ENCODE measurements around the gene ACVR2A. TPM values are rescaled to one million over a fixed set of nuclear protein-coding genes. Genes with fewer than 3 reads are reported as not detected.
A peak's percentile ranks its signal among the peaks of the same experiment; 100 is the strongest.

The ACVR2A gene
- total RNA-seq, 1 experiment from 2014 or later = 2.8 TPM

DNA sequence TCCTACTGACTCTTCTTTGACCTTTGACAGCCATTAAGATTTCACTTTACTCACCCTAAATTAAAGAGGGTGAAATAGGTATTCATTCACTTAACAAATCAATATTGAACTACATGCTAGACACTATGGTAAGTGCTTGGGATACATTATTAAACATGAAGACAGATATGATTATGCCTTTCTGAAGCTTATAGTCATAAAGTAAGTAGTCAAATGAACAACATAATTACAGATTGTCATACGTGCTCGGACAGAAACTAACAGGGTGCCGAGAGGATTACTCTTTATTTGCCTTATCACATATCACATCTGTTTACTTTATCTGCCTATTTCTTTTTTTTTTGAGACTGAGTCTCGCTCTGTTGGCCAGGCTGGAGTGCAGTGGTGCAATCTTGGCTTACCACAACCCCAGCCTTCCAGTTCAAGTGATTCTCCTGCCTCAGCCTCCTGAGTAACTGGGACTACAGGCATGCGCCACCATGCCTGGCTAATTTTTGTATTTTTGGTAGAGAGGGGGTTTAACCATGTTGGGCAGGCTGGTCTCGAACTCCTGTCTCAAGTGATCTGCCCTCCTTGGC, 9.8 kb downstream of the ACVR2A start:
- DNase-seq (ENCODE audit: low spot score) = no peak

DNA sequence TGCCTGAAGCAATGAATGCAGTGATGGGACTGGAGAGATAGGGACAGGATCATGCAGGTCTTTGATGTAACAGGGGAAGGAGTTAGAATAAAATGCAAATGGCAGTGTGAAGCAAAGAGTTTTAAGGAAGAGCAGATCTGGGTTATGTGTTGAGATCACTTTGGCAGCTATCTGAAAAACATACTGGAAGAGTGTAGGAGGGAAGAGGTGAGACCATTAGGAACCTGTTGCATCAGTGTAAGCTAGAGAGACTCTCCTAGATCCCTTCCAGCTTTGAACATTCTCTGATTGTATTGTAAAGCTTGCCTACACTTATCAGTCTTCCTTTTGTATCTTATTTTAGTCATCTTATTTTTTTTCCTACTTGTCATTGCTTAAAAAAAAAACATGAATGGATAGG, 10.5 kb downstream of the ACVR2A start:
- DNase-seq (ENCODE audit: low spot score) = no peak

DNA sequence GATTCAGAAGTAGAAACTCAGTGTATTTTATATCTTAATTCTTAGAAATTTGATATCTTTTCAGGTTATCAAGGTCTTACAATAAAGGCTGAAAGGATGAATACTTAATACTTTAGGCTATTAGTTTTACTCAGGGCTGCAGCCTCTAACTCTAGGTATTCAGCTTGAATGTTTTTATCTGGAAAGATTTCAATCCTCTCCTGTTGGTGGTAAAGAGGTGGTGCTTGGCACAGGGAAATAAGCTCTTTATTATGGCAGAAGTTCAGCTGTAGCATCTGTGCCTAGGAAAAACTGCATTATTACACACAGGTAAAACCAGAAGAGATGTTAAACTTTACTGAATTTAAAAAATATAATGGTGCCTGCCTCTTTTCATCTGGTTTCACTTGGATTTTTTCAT, 11.1 kb downstream of the ACVR2A start:
- no peak for DNase-seq (ENCODE audit: low spot score)

DNA sequence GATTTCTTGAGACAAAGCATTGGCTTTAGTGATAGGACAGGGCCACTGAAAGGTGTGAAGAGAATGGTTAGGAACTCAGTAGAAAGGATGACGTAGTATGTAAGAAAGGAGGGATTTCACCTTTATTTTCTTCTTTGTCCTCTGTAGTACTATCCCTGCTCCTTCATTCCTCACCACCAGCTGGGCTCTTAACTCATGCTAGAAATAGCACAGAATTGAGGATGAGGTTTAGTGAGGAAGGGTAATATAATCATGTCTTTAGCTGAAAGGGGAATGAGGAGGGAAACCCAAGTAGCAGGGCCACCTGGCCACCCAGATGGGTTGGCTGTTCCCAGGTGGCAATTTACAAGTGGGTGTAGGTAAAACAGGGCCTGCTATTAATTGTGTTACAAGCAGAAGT, 15.2 kb downstream of the ACVR2A start:
- DNase-seq (ENCODE audit: low spot score) = no peak

DNA sequence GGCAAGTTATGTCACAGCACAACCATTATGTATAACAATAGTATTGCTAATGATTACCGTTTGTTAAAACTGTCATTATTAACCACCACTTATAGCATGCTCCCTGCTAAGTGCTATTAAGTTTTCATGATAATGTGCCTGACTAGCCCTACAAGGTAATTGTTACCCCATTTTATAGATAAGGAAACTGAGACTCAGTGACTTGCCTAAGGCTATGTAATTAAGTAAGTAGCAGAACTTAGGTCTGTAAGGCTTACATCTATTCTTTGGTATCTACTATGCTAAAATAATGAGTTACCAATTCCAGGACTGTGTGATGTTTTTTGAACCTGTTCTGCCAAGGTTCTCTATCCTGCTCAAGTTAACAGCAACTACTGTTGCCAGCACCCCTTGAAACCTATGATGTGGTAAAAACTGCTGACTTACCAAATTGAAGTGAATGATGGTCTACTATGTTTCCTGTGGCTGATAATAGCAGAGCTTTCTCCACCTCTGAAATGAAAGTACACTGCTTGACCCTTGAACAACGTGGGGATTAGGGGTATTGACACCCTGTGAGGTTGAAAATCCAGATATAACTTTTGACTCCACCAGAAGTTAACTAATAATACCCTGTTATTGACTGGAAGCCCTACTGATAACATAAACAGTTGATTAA, 18.2 kb downstream of the ACVR2A start:
- DNase-seq (ENCODE audit: low spot score) = no peak

DNA sequence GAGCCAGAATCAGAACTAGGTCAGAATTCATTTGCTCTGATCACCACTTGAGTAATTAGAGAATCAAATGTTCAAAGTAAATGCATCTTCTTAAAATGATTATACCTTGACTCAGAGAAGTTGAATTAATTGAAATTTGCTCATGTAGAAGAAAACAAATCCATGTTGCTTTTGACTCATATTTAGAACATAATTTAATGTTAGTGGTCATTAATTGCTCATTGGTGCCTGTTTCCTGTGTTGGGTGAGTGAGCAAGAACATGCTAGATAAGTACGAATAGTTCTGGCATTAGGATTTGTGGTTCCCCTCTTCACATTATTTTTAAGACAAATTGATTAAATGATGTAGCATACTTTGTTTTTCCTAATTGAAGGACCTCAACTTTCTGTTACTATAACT, 19.0 kb downstream of the ACVR2A start:
- DNase-seq (ENCODE audit: low spot score) = no peak

DNA sequence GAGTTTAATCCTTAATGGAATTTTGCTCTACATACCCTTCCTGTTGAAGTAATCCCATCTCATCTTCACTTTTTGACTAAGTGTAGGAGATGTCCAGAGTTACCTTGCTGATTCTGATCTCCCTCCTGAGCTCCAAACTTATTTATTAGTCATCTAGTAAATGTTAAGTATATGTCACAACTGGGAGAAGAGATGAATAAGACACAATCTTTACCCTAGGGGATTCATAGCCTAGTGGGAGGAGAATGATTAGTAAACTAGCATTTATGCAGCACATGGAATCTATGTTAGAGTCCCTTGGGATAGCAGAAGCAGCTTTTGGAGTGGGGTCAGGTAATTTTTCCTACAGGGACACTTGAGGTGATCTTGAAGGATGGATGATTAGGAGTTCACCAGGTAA, 20.7 kb downstream of the ACVR2A start:
- no peak for DNase-seq (ENCODE audit: low spot score)

DNA sequence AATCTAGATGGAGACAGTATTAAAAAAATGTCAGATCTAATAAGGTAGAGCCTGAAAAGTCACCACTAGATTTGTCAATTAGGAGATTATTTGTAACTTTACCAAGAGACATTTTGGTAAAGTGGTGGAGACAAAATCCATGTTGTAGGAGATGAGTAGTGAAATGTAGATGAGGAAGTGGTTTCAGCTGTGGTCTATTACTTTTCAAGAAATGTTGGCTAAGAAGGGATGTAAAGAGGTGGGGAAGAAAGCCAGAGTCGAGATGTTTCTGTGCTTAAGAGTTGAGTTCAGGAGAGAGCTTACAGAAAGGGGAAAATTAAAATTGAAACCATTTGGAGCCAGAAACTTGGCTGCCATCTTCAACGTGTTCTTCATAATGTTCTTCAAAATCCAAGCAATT, 22.2 kb downstream of the ACVR2A start:
- no peak for DNase-seq (ENCODE audit: low spot score)

DNA sequence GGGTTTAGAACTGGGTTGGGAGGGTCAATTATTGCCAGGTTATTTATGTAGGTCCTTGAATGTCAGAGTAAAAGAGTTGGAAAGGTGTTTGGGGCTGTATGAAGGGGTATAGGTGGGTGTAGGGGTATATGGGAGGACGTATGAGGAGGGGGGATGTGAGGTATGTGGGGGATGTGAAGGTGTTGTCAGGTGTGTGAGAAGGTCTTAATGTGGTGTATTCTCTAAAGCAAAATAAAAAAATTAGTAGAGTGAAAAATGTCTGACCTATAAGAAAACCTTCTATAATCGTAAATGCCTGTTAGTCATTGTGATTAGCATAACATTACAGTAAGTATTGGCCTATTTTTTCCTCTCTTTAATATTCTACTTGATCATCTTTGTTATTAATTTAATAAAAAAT, 25.1 kb downstream of the ACVR2A start:
- no peak for DNase-seq (ENCODE audit: low spot score)

DNA sequence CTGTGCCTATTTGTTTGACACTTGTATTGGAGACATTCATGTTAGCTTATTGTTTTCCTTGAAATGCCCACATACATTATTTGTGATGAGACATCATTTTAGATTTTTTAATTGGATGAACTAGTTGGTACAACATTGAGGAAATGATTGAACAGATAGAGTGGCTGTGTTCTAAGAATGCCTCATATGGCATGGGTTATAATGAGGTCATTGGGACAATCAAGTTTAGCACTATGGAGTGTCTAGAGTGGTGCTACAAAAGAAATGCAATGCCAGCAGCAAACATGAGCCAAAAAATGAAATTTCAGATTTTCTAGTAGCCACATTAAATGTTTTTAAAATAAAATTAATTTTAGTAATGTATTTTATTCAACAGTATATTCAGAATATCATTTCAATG, 28.1 kb downstream of the ACVR2A start:
- no peak for DNase-seq (ENCODE audit: low spot score)

DNA sequence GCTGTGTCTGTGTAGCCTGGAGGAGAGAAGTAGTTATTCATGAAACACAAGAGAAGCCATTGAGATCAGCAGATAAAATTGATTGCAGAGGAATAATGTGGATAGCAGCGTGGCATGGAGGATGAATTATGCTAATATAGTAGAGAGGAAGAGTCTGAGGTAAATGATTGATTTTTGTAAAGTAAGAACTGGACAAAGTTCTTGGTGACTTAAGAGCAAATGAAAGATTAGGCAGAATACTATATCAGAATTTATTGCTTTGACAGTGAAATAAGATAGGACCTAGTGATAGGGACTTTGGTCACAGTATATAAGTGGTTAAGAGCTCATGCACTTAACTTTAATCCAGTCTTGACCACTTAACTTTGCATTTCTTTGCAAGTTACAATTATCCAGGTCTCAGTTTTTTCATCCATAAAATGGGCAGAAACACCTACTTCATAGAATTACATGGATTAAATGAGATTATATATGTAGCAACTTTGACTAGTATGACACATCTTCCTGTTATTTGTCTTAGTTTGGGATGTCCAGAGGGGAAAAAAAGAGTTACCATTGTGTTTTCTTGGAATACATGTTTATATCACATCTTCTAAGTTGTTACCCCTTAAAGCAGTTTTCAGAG, 29.1 kb downstream of the ACVR2A start:
- DNase-seq (ENCODE audit: low spot score) = no peak

DNA sequence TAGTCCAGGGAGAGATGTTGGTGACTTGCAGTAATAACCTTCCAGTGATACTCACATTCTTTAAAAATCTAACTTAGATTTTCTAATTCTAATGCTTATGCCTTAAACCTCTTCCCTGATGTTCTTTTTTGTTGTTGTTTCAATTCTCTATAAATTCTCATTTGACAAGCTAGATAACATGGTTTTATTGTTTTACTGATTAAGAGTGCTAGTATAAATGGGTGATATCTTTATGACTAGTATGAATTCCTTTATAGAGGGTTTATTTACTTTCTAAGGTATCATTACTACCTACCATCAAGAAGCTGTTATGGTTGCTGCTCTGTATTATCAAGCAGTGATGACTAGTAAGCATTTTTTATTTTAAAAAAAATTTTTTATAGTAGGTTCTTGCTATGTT, 35.0 kb downstream of the ACVR2A start:
- no peak for DNase-seq (ENCODE audit: low spot score)

DNA sequence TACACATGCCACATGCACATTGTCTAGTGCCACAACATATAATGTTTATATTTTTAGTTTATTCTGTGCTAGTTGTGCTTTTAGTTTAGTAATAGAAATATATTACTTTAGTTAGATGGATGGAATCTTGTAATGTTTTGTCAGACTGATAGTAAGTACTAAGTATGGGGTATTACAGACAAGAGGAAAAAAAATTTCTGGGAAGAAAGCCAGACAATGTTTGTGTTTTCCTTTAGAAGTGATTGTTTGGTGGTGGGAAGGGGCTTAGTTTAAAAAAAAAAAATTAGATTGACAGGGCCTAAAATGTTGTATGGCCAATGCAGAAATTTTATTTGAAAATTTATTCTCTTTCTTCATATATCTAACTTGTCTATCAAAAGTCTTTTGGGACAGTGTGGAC, 37.8 kb downstream of the ACVR2A start:
- DNase-seq (ENCODE audit: low spot score) = no peak

DNA sequence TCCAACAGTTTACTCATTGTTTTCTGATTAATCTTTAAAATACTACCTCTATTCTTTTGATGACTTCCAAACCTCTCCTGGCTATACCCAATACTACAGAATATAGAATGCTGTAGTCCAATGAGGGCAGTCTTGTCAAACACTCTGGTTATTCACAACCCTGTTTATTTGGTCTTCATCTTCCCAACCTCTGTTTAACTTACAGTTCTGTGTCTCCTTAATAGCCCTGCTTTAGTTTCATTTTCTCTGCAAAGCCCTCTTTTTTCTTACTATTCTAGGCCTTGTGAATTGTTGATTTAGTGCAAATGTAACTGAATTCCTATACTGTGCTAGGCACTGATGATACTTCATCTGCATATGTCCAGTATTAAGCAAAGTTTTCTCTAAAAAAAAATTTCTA, 40.0 kb downstream of the ACVR2A start:
- no peak for DNase-seq (ENCODE audit: low spot score)

DNA sequence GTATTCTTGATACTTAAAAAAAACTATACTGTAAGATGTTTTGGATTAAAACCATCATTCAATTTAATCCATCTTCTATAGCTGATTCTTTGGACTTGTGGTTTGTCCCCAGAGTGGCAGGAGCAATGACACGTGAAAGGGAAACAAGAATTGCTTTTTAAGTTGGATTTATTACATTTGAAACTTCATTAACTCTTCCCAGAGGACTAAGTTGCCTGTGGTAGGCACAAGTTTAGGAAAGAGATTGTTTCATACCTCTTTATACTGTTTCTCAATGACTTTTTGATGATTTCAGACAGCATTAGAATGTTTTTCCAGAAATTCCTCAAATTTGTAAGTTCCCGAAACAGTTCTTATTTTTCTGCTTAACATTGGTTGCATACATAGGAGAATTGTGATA, 41.3 kb downstream of the ACVR2A start:
- DNase-seq (ENCODE audit: low spot score) = no peak

DNA sequence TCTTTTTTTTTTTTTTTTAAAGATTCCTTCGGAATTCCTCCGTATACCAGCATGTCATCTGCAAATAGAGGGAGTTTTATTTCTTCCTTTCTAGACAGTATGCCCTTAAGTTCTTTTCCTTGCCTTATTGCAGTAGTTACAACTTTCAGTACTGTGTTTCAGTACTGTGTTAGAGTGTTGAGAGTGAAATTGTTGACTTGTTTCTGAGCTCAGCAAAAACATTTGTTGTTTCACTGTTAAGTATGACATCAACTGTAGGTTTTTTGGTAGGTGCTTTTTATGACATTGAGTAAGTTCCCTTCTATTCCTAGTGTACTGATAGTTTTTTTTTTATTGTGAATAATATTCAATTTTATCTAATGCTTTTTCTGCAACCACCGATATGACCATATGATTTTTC, 43.9 kb downstream of the ACVR2A start:
- DNase-seq (ENCODE audit: low spot score) = no peak

DNA sequence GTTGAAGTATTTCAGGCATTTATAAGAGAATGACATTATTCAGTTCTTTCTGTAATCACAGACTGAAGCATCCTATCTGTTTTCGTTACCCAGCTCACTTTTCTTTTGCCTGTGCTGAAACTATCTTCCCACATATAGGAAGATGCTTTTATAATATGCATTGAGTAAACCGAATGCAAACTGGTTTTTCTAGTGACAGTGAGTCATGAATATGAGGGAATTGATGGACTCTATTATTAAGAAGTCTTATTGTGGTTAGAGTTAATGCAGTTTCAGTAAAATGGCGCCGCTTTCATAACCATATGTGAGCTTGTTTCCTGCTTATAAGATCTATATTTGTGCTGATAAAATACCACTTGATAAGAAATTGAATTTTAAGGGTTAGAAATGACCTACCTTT, 59.2 kb downstream of the ACVR2A start:
- DNase-seq (ENCODE audit: low spot score) = peak; percentile 48

DNA sequence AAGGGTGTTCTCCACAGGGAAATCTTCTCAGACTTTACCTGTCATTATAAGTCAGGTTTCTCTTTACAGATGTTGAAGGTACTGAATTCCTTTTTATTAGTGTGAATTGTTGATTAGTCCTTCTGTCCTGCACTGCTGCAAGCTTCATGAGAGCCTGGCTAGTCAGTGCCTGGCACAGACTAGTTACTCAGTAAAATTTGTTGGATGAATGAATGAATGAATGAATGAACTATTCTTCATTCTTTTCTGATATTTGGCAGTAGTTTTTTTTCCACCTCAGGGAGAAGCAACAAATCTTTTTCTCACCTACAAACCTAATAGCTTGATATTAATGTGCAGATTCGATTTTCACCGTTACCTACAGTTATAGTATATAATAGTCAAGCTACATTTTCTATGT, 64.3 kb downstream of the ACVR2A start:
- DNase-seq (ENCODE audit: low spot score) = no peak

DNA sequence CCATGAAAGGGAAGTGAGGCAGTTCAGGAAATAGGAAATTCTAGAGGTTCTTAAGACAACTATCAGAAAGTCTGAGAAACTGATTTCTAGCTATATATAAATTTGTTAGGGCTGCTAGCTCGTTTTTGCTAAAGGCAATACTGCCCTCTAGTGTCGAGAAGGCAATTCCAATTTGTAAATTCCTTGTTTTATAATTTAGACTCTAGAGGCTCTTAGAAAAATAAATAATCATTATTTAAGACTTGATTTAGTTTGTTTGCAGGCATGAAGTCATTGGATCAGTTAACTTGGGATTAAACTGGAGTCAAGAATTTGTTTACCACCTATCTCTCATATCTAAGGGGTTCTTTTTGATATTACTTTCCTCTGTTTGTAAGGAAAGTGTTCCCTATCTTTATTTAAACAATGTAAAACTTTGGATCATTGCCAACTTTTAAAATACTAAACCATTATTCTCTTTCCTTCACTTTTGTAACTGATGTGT, 66.2 kb downstream of the ACVR2A start:
- peak; percentile 82 for DNase-seq (ENCODE audit: low spot score)

DNA sequence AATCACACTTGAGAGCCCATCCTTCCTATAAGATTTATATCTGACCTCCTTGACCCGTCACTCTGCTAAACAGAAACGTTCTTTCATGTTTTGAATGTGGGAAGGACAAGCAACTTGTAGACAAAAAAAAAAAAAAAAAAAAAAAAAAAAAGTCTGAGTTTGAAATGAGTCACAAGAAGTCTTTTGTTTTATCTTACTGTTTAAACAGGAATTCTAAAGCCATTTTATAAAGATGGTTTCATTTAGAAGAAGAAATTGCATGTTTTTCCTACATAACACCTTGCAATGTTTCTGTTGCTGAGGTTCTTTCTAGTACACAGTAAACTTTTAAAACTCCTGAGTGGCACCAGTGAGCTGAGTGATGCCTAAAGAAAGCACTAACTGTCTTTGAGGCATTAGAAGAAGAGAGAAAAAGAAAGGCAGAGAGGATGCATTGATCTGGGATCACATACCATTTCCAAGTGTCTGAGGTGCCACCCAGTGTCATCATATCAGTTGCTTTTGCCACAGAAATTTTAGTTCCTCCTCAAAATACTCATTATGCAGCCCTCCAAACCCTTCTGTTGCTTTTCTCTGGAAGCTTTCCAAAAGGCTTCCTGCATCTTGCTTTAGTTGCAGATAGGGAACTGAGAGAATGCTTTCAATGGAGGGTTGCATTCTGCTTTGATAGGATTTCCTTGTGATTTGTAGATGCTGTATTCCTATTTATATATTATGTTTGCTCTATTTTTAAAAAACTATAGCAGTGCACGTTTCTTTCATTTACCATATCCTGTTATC, 69.1 kb downstream of the ACVR2A start:
- no peak for DNase-seq (ENCODE audit: low spot score)

DNA sequence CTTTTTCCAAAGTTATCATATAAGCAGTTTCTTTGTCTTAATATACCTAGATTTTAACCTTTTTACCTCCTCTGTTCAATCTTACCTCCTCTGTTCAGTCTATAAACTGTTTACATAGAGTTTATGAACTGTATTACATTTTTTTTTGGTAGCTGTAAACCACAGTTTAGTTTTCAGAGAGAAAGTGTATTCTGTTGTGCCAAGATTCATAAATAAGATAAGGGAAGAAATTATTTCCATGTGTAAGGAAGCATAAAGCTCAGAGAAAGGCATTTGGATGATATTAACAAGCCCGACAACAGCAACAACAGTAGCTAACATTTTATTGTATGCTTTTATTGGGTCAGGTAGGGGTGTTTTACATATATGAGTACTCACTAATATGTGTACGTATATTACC, 71.2 kb downstream of the ACVR2A start:
- no peak for DNase-seq (ENCODE audit: low spot score)

DNA sequence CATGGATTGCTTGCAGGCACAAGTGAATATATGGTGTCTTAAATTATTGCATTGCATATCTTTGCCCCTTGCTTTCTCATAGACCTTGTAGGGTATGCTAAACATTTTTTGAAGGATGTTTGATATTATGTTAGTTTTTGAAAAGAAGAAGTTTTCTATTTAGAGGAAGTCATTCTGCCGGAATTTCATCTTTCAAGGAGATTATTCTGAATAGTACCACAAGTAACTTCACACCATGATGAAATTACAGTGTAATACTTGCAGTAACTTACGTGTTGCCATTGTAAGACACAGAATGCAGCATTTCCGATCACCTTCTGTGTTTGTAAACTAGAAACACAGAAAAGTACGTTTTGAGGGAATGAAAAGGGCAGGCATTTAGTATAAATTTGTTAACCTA, 71.9 kb downstream of the ACVR2A start:
- DNase-seq (ENCODE audit: low spot score) = no peak

DNA sequence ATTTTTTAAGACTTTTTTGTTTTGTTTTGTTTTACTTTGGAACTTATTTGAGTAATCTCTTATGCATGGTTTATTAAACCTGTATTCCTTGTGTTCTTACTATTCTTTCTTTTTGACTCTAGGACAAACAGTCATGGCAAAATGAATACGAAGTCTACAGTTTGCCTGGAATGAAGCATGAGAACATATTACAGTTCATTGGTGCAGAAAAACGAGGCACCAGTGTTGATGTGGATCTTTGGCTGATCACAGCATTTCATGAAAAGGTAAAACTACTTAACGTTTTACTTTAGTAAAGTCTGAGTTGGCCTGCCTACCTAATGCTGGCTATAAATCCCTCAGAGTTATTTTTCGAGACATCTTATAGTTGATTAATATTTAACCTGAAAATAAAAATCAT, 72.3 kb downstream of the ACVR2A start:
- no peak for DNase-seq (ENCODE audit: low spot score)

All from HT-29 (cell line).